Esophagus muscularis mucosa (tissue), 4 donors: Measurements from ENCODE around the gene FZD2. TPM values are rescaled to one million over a fixed set of nuclear protein-coding genes. Genes with fewer than 3 reads are reported as not detected.
A peak's percentile ranks its signal among the peaks of the same experiment; 100 is the strongest.
"Not testable (repeated sequence)": the region's sequence is repeated elsewhere in the genome, so short reads cannot be mapped to it uniquely, and the experiment has no call there.

Experiments used
- DNase-seq: peaks from one replicate; pipeline ENCODE4 v3.0.0-alpha.2; 2017; ENCODE audit errors: extremely low spot score
- H3K27ac ChIP-seq, 4 donors: fragments of 200-600 bp; sonication (generic); replicated peaks in 1 of 4; 1 replicate in 3 of 4; 2 replicates in 1 of 4; pipeline ENCODE4 v1.5.1; 2016 to 2019; ENCODE audit warnings: mild to moderate bottlenecking in 1 of 4
- H3K27me3 ChIP-seq, 4 donors: fragments of 200-600 bp; sonication (generic); one replicate each; pipeline versions ENCODE4 v1.5.1 to v1.6.0; 2016 to 2019
- H3K36me3 ChIP-seq, 4 donors: fragments of 200-600 bp; sonication (generic); one replicate each; pipeline ENCODE4 v1.5.1; 2016 to 2019
- H3K4me1 ChIP-seq, 4 donors: fragments of 200-600 bp; sonication (generic); one replicate each; pipeline ENCODE4 v1.5.1; 2016 to 2019
- H3K4me3 ChIP-seq, 4 donors: fragments of 200-600 bp; sonication (generic); 1 replicate in 2 of 4; 2 replicates in 2 of 4; pipeline ENCODE4 v1.5.1; 2016 to 2019; ENCODE audit warnings: mild to moderate bottlenecking in 4 of 4, moderate library complexity in 1 of 4
- H3K9me3 ChIP-seq, 4 donors: fragments of 200-600 bp; sonication (generic); 1 replicate in 3 of 4; 2 replicates in 1 of 4; pipeline ENCODE4 v1.5.1; 2016 to 2019
- CTCF ChIP-seq, 3 experiments: fragments of 200-600 bp in 2 of 3; fragments of 450-650 bp in 1 of 3; sonication (generic) in 2 of 3; IDR thresholded peaks; one replicate each; pipeline ENCODE4 v1.5.1; 2017 to 2019; ENCODE audit warnings: antibody characterized with exemption in 3 of 3, mild to moderate bottlenecking in 2 of 3, moderate library complexity in 1 of 3
- EP300 ChIP-seq: sonication (generic); formaldehyde crosslinking; IDR thresholded peaks from one replicate; pipeline ENCODE4 v1.6.1; 2017; ENCODE audit warnings: antibody characterized with exemption
- POLR2A ChIP-seq: fragments of 450-650 bp; IDR thresholded peaks from one replicate; pipeline ENCODE4 v1.6.1; 2017; ENCODE audit warnings: antibody characterized with exemption, moderate library complexity, mild to moderate bottlenecking, low read depth
- POLR2AphosphoS5 ChIP-seq, 2 donors: sonication (generic); formaldehyde crosslinking; IDR thresholded peaks; one replicate each; pipeline ENCODE4 v1.6.1; 2017; ENCODE audit warnings: antibody characterized with exemption in 2 of 2
- WGBS: methylation state at CpG from one replicate; pipeline ENCODE4 v1.1.5; 2018; 5-methylcytosine and 5-hydroxymethylcytosine counted together
- intact Hi-C: fragments of 100-400 bp; cut with DNase I; formaldehyde crosslinking; loops from one replicate; pipeline ENCODE4 v1.15.1; 2023
- total RNA-seq, 4 donors: library from RNA; depleted of rRNA; stranded (reverse); fragments of >200 nt; gene quantifications; one replicate each; pipeline versions ENCODE4 v1.1.0 to v1.2.1, GENCODE V29; 2016

Gene FZD2
- total RNA-seq, 4 donors from 2014 or later = 1.7 to 3.4 (median 1.9) TPM

DNA sequence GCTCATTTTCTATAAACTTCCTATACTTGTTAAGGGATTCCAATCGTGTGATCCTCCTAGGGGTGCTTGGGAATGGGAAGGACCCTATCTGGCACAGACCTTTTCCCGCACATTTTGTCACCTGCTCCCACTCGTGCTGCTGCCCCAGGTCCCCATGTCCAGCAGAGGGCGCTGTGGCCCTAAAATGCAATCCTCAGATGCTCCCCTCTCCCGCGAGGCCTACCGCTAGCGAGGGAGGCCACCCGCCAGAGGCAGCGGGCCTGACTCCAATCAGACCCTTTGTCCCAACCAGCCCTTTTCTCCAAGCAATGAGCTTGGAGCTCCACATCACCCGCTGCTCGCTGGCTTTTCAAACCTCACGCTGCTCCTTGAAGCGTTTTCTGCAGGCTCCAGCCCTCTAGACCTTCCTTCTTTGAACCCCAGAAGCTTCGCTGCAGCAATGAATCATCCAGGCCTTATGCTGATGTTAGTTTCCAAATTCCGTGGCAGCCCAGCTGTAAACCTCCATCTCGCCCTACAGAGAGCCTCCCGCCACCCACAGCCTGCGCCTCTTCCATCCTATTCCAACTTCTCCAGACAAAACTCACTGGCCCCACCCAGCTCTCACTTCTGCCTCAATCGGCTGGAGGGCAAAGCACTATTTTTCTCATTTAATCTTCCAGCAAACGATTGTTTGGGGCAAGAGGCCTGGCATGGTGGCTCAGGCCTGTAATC lies 23.6 kb upstream of the FZD2 start:
- Histone ChIP-seq H3K4me1 (peaks cover 0 to 11% (median 10%) of the 10 kb centered on the region in 4 donors), H3K27ac (peak overlapping the region; percentile 10 to 43 (median 35)), H3K36me3 (no peaks in the 10 kb centered on the region), H3K4me3 (peak overlapping the region; percentile 10 to 44 (median 27)), H3K27me3 (no peaks in the 10 kb centered on the region), H3K9me3 (no peaks in the 10 kb centered on the region)
- peak; percentile 96 for DNase-seq
- WGBS = 23% methylated on average over 21 of the region's 21 CpGs
- TF ChIP-seq POLR2AphosphoS5 (IDR thresholded peaks at IDR 0.05) (peak in 1 of 2 donors; percentile 34), CTCF (IDR thresholded peaks at IDR 0.05) (peak; percentile 94 to 98 (median 96)), EP300 (no peak), POLR2A (no peak)
- intact Hi-C loops = loop anchor here (1.0 kb wide), 1 partner anchor 102 kb away; no protein-coding TSS in a partner anchor

DNA sequence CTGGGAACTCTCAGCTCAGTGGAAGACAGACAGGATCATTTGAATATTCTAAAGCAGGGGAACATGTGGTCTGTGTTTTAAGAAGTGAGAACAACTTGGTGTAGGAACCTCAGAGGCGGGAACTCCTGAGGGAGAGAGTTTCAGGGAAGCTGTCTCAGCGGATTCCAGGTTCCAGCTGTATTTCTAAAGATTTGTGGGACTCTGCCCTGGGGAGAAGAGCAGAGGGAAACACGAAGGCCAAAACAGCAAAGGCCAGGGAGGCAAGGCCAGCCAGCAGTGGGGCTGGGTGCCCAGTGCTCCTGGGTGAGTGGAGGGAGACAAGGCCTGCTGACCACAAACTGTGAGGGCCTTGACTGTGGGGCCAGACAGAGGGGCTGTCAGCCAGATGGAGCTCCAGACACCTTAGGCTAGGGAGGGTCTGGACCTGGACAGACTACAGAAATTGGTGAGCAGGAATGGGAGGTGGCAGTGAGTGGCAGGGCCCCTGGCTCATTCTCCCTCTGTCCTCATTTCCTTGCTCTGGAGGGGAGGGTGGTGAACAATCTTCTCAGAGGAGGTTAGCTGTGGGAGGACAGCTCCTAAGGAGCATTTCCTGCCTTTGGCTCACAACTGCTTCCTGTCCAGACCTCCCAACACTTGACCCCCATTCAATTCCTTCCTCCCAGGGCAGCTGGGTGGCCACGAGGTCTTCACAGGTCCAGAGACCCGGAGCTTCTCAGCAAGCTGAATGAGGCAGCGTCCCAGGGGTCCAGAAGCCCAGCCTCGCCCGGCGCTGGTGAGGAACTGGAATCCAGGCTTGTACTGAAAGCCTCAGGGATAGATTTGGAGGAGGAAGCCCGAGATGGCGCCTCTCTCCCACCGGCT lies 21.0 kb upstream of the FZD2 start:
- TF ChIP-seq POLR2A = no peak
- no peak for TF ChIP-seq EP300
- no peak for TF ChIP-seq POLR2AphosphoS5 (IDR thresholded peaks at IDR 0.05)
- TF ChIP-seq CTCF (IDR thresholded peaks at IDR 0.05) = no peak
- no peak for DNase-seq
- Histone ChIP-seq H3K36me3 (no peaks in the 10 kb centered on the region), H3K9me3 (no peaks in the 10 kb centered on the region), H3K27ac (peak overlapping the region in 3 of 4 donors; percentile 28 to 49 (median 48)), H3K4me3 (no peak overlapping the region), H3K27me3 (peaks cover 0 to 21% (median 0%) of the 10 kb centered on the region in 4 donors), H3K4me1 (peaks cover 0 to 11% (median 10%) of the 10 kb centered on the region in 4 donors)
- 73% methylated on average over 6 of the region's 12 CpGs for WGBS
- intact Hi-C loops = no loop called here

- WGBS = 98% methylated on average over 3 of the region's 3 CpGs
- H3K36me3 ChIP-seq, intact Hi-C loops, H3K4me3 ChIP-seq, H3K27ac ChIP-seq, H3K9me3 ChIP-seq, DNase-seq: not testable (repeated sequence)
- Histone ChIP-seq H3K27me3 (peaks cover 0 to 37% (median 0%) of the 10 kb centered on the region in 4 donors), H3K4me1 (peaks cover 0 to 11% (median 10%) of the 10 kb centered on the region in 4 donors)
These were observed 19.4 kb upstream of the FZD2 start for GRCh38 chr17:44537922-44538321.

DNA sequence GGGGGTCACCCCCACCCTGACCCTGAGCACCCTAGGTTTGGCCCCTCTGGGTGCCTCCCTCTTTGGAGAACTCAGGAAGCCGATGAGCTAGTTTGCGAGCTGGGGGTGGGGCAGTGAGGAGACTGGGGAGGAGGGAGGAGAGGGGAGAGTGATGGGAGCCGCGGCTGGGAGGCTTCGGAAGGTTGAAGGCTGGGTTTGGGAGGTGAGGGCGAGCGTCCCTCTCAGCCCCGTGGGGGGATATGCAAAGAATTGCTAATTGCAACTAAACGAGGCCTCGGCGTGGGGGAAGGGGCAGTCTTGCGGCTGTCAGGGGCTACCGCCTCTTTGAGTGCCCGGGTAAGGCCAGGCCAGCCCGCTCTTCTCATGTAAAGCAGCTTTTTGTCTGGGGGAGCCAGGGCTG lies 17.6 kb upstream of the FZD2 start:
- WGBS = 62% methylated on average over 15 of the region's 15 CpGs
- no peak for DNase-seq
- H3K4me1 ChIP-seq = no peaks in the 10 kb centered on the region
- H3K36me3 ChIP-seq = no peaks in the 10 kb centered on the region
- intact Hi-C loops = no loop called here
- TF ChIP-seq POLR2A (no peak), POLR2AphosphoS5 (IDR thresholded peaks at IDR 0.05) (no peak), EP300 (no peak), CTCF (IDR thresholded peaks at IDR 0.05) (no peak)
- no peak overlapping the region for H3K27ac ChIP-seq
- peaks cover 0 to 53% (median 0%) of the 10 kb centered on the region in 4 donors for H3K27me3 ChIP-seq
- no peak overlapping the region for H3K4me3 ChIP-seq
- no peaks in the 10 kb centered on the region for H3K9me3 ChIP-seq
